ENCODE results near the gene CLDN19. TPM values are rescaled to one million over a fixed set of nuclear protein-coding genes. Genes with fewer than 3 reads are reported as not detected.

Gene CLDN19
- total and polyA plus RNA-seq, 8 donors: 0.37 TPM; not detected in 7

- peaks cover 8 to 53% (median 50%) of the 10 kb centered on the region in 4 donors for H3K36me3 ChIP-seq
- no peak overlapping the region for H3K4me3 ChIP-seq
- no peak for DNase-seq
- no peaks in the 10 kb centered on the region for H3K4me1 ChIP-seq
- WGBS, 5 donors: 89 to 95% (median 91%) methylated on average over 5 to 12 of the region's 12 CpGs
- H3K27ac ChIP-seq: peak overlapping the region in 1 of 5 donors; percentile 27
- no peaks in the 10 kb centered on the region for H3K27me3 ChIP-seq
- no peak for TF ChIP-seq POLR2A (IDR thresholded peaks at IDR 0.05)
- TF ChIP-seq CTCF (IDR thresholded peaks at IDR 0.05): no peak
- TF ChIP-seq POLR2AphosphoS5 (IDR thresholded peaks at IDR 0.05): no peak
- no peak for TF ChIP-seq EP300 (IDR thresholded peaks at IDR 0.05)
- intact Hi-C loops (cut with DNase I; ENCODE audit: low total_unique reads): loop anchor here (10.0 kb wide), 2 partner anchors 172 to 602 kb away; no protein-coding TSS in a partner anchor
- no peaks in the 10 kb centered on the region for H3K9me3 ChIP-seq
These were observed 6.5 kb upstream of the CLDN19 start for GRCh38 chr1:42746436-42747105.

- H3K4me3 ChIP-seq: no peak overlapping the region
- H3K27ac ChIP-seq: peak overlapping the region in 1 of 5 donors; percentile 34
- no peaks in the 10 kb centered on the region for H3K4me1 ChIP-seq
- peaks cover 7 to 51% (median 48%) of the 10 kb centered on the region in 4 donors for H3K36me3 ChIP-seq
- intact Hi-C loops (cut with DNase I; ENCODE audit: low total_unique reads): loop anchor here (10.0 kb wide), 2 partner anchors 171 to 601 kb away; no protein-coding TSS in a partner anchor
- H3K27me3 ChIP-seq: no peaks in the 10 kb centered on the region
- H3K9me3 ChIP-seq: no peaks in the 10 kb centered on the region
- DNase-seq: no peak
- no peak for TF ChIP-seq POLR2AphosphoS5 (IDR thresholded peaks at IDR 0.05)
- TF ChIP-seq CTCF (IDR thresholded peaks at IDR 0.05): no peak
- TF ChIP-seq POLR2A (IDR thresholded peaks at IDR 0.05): no peak
- no peak for TF ChIP-seq EP300 (IDR thresholded peaks at IDR 0.05)
- 55 to 84% (median 74%) methylated on average over 8 of the region's 8 CpGs for WGBS, 5 donors
These were observed 5.8 kb upstream of the CLDN19 start for GRCh38 chr1:42745851-42746250.

- Histone ChIP-seq H3K36me3 (peaks cover 0 to 36% (median 33%) of the 10 kb centered on the region in 4 donors), H3K4me1 (peaks cover 0 to 5% (median 0%) of the 10 kb centered on the region in 4 donors), H3K27me3 (no peaks in the 10 kb centered on the region), H3K4me3 (no peak overlapping the region), H3K9me3 (no peaks in the 10 kb centered on the region), H3K27ac (no peak overlapping the region)
- no peak for TF ChIP-seq POLR2A (IDR thresholded peaks at IDR 0.05)
- no peak for TF ChIP-seq POLR2AphosphoS5 (IDR thresholded peaks at IDR 0.05)
- no peak for TF ChIP-seq EP300 (IDR thresholded peaks at IDR 0.05)
- TF ChIP-seq CTCF (IDR thresholded peaks at IDR 0.05): no peak
- 86 to 93% (median 91%) methylated on average over 9 of the region's 9 CpGs for WGBS, 5 donors
- DNase-seq: no peak
- intact Hi-C loops (cut with DNase I; ENCODE audit: low total_unique reads): loop anchor here (10.0 kb wide), 2 partner anchors 169 to 599 kb away; no protein-coding TSS in a partner anchor
These were observed 4.0 kb upstream of the CLDN19 start for GRCh38 chr1:42744148-42744413.

GRCh38 chr1:42743317-42744147, 3.5 kb upstream of the CLDN19 start:
- intact Hi-C loops (cut with DNase I; ENCODE audit: low total_unique reads): loop anchor here (10.0 kb wide), 2 partner anchors 169 to 599 kb away; no protein-coding TSS in a partner anchor
- no peak overlapping the region for H3K4me3 ChIP-seq

More at GRCh38 chr1:42743317-42744147, 3.5 kb upstream of the CLDN19 start:
- TF ChIP-seq EP300 (IDR thresholded peaks at IDR 0.05) (no peak), POLR2A (IDR thresholded peaks at IDR 0.05) (no peak), CTCF (IDR thresholded peaks at IDR 0.05) (no peak), POLR2AphosphoS5 (IDR thresholded peaks at IDR 0.05) (no peak)
- H3K27me3 ChIP-seq: no peaks in the 10 kb centered on the region
- no peaks in the 10 kb centered on the region for H3K9me3 ChIP-seq
- peaks cover 0 to 5% (median 0%) of the 10 kb centered on the region in 4 donors for H3K4me1 ChIP-seq
- 76 to 82% (median 78%) methylated on average over 21 of the region's 21 CpGs for WGBS, 5 donors
- DNase-seq: no peak
- no peak overlapping the region for H3K27ac ChIP-seq
- H3K36me3 ChIP-seq: peaks cover 0 to 30% (median 27%) of the 10 kb centered on the region in 4 donors

Data from stomach (tissue), 9 donors.